ENCODE results near the gene RANBP10.
A peak's percentile ranks its signal among the peaks of the same experiment; 100 is the strongest.

RANBP10 gene

DNA sequence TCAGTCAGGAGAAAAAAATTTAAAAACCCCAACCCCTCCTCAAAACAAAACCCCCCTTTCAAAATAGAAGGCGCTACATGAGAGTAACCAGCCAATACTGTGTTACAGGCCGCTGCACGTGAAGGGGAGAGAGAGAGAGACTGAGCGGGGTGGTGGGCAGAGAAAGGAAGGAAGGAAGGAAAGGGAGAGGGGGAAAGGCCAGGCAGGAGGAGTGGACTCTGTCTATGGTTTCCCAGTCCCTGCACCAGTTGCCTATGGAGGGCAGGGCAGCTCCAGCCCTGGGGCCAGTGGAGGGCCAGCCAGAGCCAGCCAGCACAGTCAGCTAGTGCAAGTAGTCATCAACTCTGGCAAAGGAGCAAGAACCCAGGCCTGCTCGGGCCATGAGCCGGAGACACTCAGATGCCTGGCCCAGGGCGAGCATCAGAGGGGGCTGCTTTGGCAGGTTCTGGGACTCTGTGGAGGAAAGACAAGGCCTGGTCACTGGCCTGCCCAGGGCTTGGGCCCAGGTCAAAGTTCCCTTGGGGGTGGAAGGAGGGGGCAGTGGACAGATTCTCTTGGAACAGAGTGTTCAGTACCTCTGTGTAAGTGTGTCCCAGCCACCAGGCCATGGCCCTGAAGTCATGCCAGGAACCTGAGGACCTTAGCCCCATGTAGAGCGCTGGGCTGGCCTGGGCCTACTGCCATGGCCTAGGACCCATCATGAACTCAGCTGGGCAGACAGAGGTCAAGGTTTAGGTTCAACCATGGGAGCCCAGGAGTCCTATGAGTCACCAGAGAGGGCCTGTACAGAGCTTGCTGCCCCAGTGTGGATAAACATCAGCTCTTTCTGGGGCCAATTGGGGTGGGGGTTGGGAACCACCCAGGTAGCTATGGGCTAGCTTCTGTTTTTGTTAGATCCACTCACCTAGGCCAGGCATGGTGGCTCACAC lies 80.0 kb downstream of the RANBP10 start:
- no peak overlapping the region for H3K4me3 ChIP-seq (replicated peaks; ENCODE audit: low read depth, low read length)
- DNase-seq (ENCODE audit: extremely low read depth, low read depth): no peak
- TF ChIP-seq, protein P1, sequence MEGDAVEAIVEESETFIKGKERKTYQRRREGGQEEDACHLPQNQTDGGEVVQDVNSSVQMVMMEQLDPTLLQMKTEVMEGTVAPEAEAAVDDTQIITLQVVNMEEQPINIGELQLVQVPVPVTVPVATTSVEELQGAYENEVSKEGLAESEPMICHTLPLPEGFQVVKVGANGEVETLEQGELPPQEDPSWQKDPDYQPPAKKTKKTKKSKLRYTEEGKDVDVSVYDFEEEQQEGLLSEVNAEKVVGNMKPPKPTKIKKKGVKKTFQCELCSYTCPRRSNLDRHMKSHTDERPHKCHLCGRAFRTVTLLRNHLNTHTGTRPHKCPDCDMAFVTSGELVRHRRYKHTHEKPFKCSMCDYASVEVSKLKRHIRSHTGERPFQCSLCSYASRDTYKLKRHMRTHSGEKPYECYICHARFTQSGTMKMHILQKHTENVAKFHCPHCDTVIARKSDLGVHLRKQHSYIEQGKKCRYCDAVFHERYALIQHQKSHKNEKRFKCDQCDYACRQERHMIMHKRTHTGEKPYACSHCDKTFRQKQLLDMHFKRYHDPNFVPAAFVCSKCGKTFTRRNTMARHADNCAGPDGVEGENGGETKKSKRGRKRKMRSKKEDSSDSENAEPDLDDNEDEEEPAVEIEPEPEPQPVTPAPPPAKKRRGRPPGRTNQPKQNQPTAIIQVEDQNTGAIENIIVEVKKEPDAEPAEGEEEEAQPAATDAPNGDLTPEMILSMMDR (IDR thresholded peaks at IDR 0.05; ENCODE audit: low read depth, low read length, missing control alignments): no peak

- DNase-seq (ENCODE audit: extremely low read depth, low read depth): no peak
- TF ChIP-seq, protein P1 (IDR thresholded peaks at IDR 0.05; ENCODE audit: low read depth, low read length, missing control alignments): no peak
- H3K4me3 ChIP-seq (replicated peaks; ENCODE audit: low read depth, low read length): no peak overlapping the region
Observed at GRCh38 chr16:67723911-67724305, 82.5 kb downstream of the RANBP10 start.

DNA sequence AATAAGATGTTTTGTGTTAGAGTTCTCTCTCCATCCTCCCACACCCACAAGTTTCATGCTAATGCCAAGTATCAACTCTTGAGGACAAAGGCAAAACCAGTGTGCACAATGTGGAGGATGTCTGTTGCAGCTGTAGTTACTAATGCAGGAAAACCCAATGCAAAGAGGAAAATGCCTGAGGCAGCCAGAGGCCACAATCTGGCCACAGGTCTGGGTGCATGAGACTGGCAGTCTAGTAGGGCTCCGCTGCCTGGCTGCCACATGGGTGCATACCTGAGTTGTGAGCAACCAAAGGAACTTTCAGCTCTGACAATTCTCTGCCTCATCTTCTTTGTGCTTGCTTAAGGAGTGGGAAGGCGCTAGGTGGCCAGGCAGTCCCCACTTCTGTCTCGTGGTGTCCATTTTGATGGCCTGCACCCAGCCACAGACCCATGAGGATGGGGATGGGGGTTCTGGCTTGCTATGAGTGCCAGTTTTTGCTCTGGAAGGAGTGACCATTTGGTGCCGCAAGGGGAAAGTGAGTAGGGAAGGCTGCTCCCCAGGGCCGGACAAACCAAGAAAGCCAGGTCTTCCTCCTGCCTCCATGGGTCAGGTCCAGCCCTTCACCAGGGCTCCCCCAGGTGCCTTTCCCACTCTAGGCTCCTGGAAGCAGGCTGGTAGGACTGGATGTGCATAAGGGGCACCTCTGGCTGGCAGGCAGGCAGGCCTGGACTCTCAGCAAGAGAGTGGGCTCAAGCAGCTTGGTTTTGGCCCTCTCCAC lies 83.0 kb downstream of the RANBP10 start:
- TF ChIP-seq, protein P1 (IDR thresholded peaks at IDR 0.05; ENCODE audit: low read depth, low read length, missing control alignments): no peak
- H3K4me3 ChIP-seq (replicated peaks; ENCODE audit: low read depth, low read length): no peak overlapping the region
- peak; percentile 52 for DNase-seq (ENCODE audit: extremely low read depth, low read depth)

- no peak for DNase-seq (ENCODE audit: extremely low read depth, low read depth)
- H3K4me3 ChIP-seq (replicated peaks; ENCODE audit: low read depth, low read length): peak overlapping the region; percentile 96
- TF ChIP-seq, protein P1 (IDR thresholded peaks at IDR 0.05; ENCODE audit: low read depth, low read length, missing control alignments): no peak
Observed at GRCh38 chr16:67720236-67720635, 86.1 kb downstream of the RANBP10 start.

DNA sequence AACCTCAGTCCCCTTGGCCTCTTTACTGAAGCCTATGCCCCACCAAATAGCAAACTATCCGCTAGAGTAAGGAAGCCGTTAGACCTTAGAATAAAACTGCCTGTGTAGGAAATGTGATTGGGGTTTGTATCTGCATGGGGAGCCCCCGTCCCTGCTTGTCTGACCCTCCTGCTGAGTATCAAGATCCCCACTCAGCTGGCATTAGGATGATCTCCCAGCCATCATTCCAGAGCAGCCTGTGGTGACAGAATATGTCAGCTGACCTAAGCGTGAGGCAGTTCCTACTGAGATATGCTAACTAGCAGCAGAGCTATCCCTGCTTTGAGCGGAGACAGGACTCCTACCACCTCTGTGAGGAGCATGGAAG lies 86.6 kb downstream of the RANBP10 start:
- peak overlapping the region; percentile 96 for H3K4me3 ChIP-seq (replicated peaks; ENCODE audit: low read depth, low read length)
- DNase-seq (ENCODE audit: extremely low read depth, low read depth): no peak
- TF ChIP-seq, protein P1 (IDR thresholded peaks at IDR 0.05; ENCODE audit: low read depth, low read length, missing control alignments): no peak

- TF ChIP-seq, protein P1 (IDR thresholded peaks at IDR 0.05; ENCODE audit: low read depth, low read length, missing control alignments): no peak
- peak; percentile 77 for DNase-seq (ENCODE audit: extremely low read depth, low read depth)
- peak within 1 kb of the TSS; percentile 96 for H3K4me3 ChIP-seq (replicated peaks; ENCODE audit: low read depth, low read length)
Observed at GRCh38 chr16:67719048-67719777, 87.1 kb downstream of the RANBP10 start, which contains the start of gene GFOD2. Gene GFOD2, minus strand, starts transcription at chr16:67719316. Its CDS starts 33,601 bp downstream, at chr16:67685715.
